Endothelial cell of umbilical vein (primary cell): ENCODE results near the gene PKD2L2. TPM values are rescaled to one million over a fixed set of nuclear protein-coding genes. Genes with fewer than 3 reads are reported as not detected.
"Not testable (repeated sequence)": the region's sequence is repeated elsewhere in the genome, so short reads cannot be mapped to it uniquely, and the experiment has no call there.

ENCODE experiments used
- BruUV-seq: library from RNA; stranded (reverse); fragments of 400-500 nt; replicated peaks from 2 replicates; lab custom pipeline; 2021; lab: Mats Ljungman, UMichigan
- CTCF ChIA-PET: fragments of 300-600, 350-600 bp; sonication (Branson Sonifier 250); formaldehyde crosslinking; loops from one replicate; lab custom pipeline; 2021; ENCODE audit warnings: antibody characterized with exemption, inconsistent platforms; lab: Charles Lee
- POLR2A ChIA-PET: fragments of 300-600, 350-600 bp; sonication (Branson Sonifier 250); formaldehyde crosslinking; loops from one replicate; lab custom pipeline; 2021; ENCODE audit warnings: antibody characterized with exemption, inconsistent platforms; lab: Charles Lee
- DNase-seq: peaks from one replicate; pipeline ENCODE4 v3.0.0-alpha.2; 2011; ENCODE audit warnings: low read depth, low spot score
- FAIRE-seq: peaks from 2 replicates; lab custom pipeline; 2011; peaks lifted over from hg19 to GRCh38; lab: Jason Lieb, UNC
- H2AFZ ChIP-seq: 2 replicates; pipeline ENCODE4 v1.6.0; 2012; ENCODE audit warnings: low read depth, low read length, control low read depth, inconsistent platforms
- H3K27ac ChIP-seq: 2 replicates; pipeline ENCODE4 v1.5.1; 2011; ENCODE audit warnings: low read depth, mild to moderate bottlenecking, control low read depth, low read length, moderate library complexity; ENCODE audit not compliant: insufficient read depth
- H3K27me3 ChIP-seq, 2 experiments: 2 replicates each; pipeline versions ENCODE4 v1.6.0 to v1.6.1; 2011; ENCODE audit warnings: low read length in 2 of 2, mixed read lengths in 1 of 2; ENCODE audit not compliant: control insufficient read depth in 2 of 2, insufficient read depth in 2 of 2
- H3K36me3 ChIP-seq, 2 experiments: 2 replicates in 1 of 2; 3 replicates in 1 of 2; pipeline ENCODE4 v1.5.1; 2011; ENCODE audit warnings: low read length in 2 of 2, mild to moderate bottlenecking in 1 of 2, moderate library complexity in 1 of 2; ENCODE audit not compliant: control insufficient read depth in 2 of 2, insufficient read depth in 2 of 2; ENCODE audit errors: extremely low read depth in 1 of 2
- H3K4me1 ChIP-seq: 3 replicates; pipeline ENCODE4 v1.5.1; 2011; ENCODE audit warnings: mild to moderate bottlenecking, low read length; ENCODE audit not compliant: control insufficient read depth, insufficient read depth; ENCODE audit errors: extremely low read depth
- H3K4me2 ChIP-seq: 2 replicates; pipeline ENCODE4 v1.6.1; 2011; ENCODE audit warnings: low read length, control low read depth, mixed read lengths; ENCODE audit not compliant: insufficient read depth
- H3K4me3 ChIP-seq, 3 experiments: fragments of 200-600 bp in 1 of 3; sonication (generic), shearing (Covaris generic) in 1 of 3; replicated peaks in 1 of 3; 2 replicates each; pipeline ENCODE4 v1.5.1; 2011 to 2016; ENCODE audit warnings: control low read depth in 3 of 3, low read length in 3 of 3, mild to moderate bottlenecking in 2 of 3, inconsistent platforms in 1 of 3, low read depth in 1 of 3, moderate library complexity in 1 of 3; ENCODE audit not compliant: insufficient read depth in 1 of 3
- H3K79me2 ChIP-seq: 2 replicates; pipeline ENCODE4 v1.6.0; 2012; ENCODE audit warnings: low read length, inconsistent platforms; ENCODE audit not compliant: control insufficient read depth, insufficient read depth
- H3K9ac ChIP-seq: replicated peaks from 2 replicates; pipeline ENCODE3; 2011; ENCODE audit warnings: low read length, control low read depth; ENCODE audit not compliant: insufficient read depth; ENCODE audit errors: extremely low read depth
- H3K9me1 ChIP-seq: replicated peaks from 3 replicates; pipeline ENCODE4 v1.6.0; 2011; ENCODE audit warnings: mild to moderate bottlenecking, low read length; ENCODE audit not compliant: control insufficient read depth, insufficient read depth; ENCODE audit errors: extremely low read depth
- H3K9me3 ChIP-seq: replicated peaks from 2 replicates; pipeline ENCODE4 v1.5.1; 2012; ENCODE audit warnings: low read length, inconsistent platforms; ENCODE audit not compliant: control insufficient read depth, insufficient read depth
- H4K20me1 ChIP-seq: replicated peaks from 2 replicates; pipeline ENCODE3; 2011; ENCODE audit warnings: mild to moderate bottlenecking, low read length; ENCODE audit not compliant: control insufficient read depth, insufficient read depth; ENCODE audit errors: extremely low read depth
- EZH2 ChIP-seq: IDR thresholded peaks from 2 replicates; pipeline ENCODE4 v1.6.1; 2012; ENCODE audit warnings: borderline replicate concordance, low read depth, mild to moderate bottlenecking, moderate library complexity, low read length, inconsistent platforms; ENCODE audit not compliant: severe bottlenecking
- FOS ChIP-seq: IDR thresholded peaks from 2 replicates; pipeline ENCODE4 v1.6.1; 2011; ENCODE audit warnings: mild to moderate bottlenecking, low read length, moderate library complexity, borderline replicate concordance; ENCODE audit not compliant: insufficient read depth
- GATA2 ChIP-seq: IDR thresholded peaks from 2 replicates; pipeline ENCODE4 v1.7.0; 2011; ENCODE audit warnings: low read depth, mild to moderate bottlenecking, moderate library complexity, mixed read lengths, low read length; ENCODE audit not compliant: insufficient read length, insufficient read depth
- JUN ChIP-seq: IDR thresholded peaks from 2 replicates; pipeline ENCODE4 v1.6.1; 2011; ENCODE audit warnings: borderline replicate concordance, low read depth; ENCODE audit not compliant: insufficient read length, insufficient read depth
- MYC ChIP-seq: IDR thresholded peaks from one replicate; pipeline ENCODE4 v1.6.1; 2011; ENCODE audit warnings: mild to moderate bottlenecking, low read depth, low read length
- POLR2A ChIP-seq: IDR thresholded peaks from 2 replicates; pipeline ENCODE4 v1.6.1; 2012; ENCODE audit warnings: low read depth, mild to moderate bottlenecking, control low read depth, low read length
- POLR2AphosphoS5 ChIP-seq: IDR thresholded peaks from 2 replicates; pipeline ENCODE4 v1.6.1; 2012; ENCODE audit warnings: low read depth, mild to moderate bottlenecking, control low read depth, low read length, moderate library complexity; ENCODE audit not compliant: insufficient read depth
- dilution Hi-C: fragments of 300-500 bp; cut with MboI; formaldehyde crosslinking; loops from one replicate; pipeline ENCODE4 v1.15.0; 2019; ENCODE audit warnings: low sequenced_read_pairs; ENCODE audit not compliant: extremely low pct_ligation_motif_present
- intact Hi-C: fragments of 100-400 bp; cut with micrococcal nuclease; formaldehyde crosslinking; loops from one replicate; pipeline ENCODE4 v1.10.0; 2022
- polyA plus RNA-seq, 4 experiments: library from polyadenylated mRNA; depleted of rRNA in 3 of 4; stranded (reverse) in 3 of 4; unstranded in 1 of 4; fragments of >200 nt; gene quantifications; 2 replicates each; pipeline versions ENCODE4 v1.2.1 to v1.2.3, GENCODE V29; 2011 to 2012; ENCODE audit warnings: missing spikeins in 1 of 4
- total RNA-seq: library from RNA; stranded (reverse); gene quantifications from 2 replicates; pipeline ENCODE4 v1.2.3, GENCODE V29; 2021
- TF ChIP-seq, protein P1 (sequence below): IDR thresholded peaks from 2 replicates; pipeline ENCODE4 v1.6.1; 2011; ENCODE audit not compliant: insufficient read depth, insufficient read length
- TF ChIP-seq, protein P2 (sequence below), 2 donors: IDR thresholded peaks; 1 replicate in 1 of 2; 2 replicates in 1 of 2; pipeline ENCODE4 v1.5.1; 2011; ENCODE audit warnings: low read length in 2 of 2, mild to moderate bottlenecking in 2 of 2, moderate library complexity in 2 of 2, control low read depth in 1 of 2, inconsistent platforms in 1 of 2, low read depth in 1 of 2; ENCODE audit not compliant: insufficient read depth in 1 of 2; ENCODE audit errors: extremely low read depth in 1 of 2

Gene PKD2L2
- total and polyA plus RNA-seq, 2 donors (not counting 3 experiments of a cell fraction or from before 2014, with no cell fraction given), result not detected

DNA sequence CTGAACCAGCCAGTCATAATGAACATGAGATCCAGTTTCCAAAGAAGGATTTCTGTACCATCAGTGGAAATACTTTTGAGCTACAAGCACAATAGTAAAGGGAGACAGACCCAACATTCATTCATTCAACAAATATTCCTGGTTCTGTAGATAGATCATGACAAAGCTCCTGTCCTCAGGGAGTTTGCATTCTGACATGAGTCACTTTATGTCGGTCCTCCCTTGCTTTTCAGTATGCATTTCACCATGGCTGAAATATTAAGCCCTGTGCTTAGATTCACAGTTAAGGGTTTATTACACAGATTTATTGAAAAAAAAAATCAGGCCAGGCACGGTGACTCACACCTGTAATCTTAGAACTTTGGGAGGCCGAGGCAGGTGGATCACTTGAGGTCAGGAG, 27.0 kb upstream of the PKD2L2 start:
- H3K4me2 ChIP-seq, result no peak overlapping the region
- dilution Hi-C loops, result no loop called here
- H2AFZ ChIP-seq, result no peak overlapping the region
- no peaks in the 10 kb centered on the region for H3K36me3 ChIP-seq
- no TSS peak for BruUV-seq
- H3K27me3 ChIP-seq, result peaks cover 5% of the 10 kb centered on the region in 2 experiments
- CTCF ChIA-PET, result interaction anchor here (1.4 kb wide), 1 partner anchor 8 kb away, joined by 3 read pairs; no protein-coding TSS in a partner anchor
- H3K27ac ChIP-seq, result no peak overlapping the region
- TF ChIP-seq POLR2AphosphoS5 (no peak), MYC (no peak), GATA2 (no peak), EZH2 (no peak), POLR2A (no peak), FOS (no peak), JUN (no peak)
- TF ChIP-seq, protein P1, sequence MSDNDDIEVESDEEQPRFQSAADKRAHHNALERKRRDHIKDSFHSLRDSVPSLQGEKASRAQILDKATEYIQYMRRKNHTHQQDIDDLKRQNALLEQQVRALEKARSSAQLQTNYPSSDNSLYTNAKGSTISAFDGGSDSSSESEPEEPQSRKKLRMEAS, result no peak
- TF ChIP-seq, protein P2, sequence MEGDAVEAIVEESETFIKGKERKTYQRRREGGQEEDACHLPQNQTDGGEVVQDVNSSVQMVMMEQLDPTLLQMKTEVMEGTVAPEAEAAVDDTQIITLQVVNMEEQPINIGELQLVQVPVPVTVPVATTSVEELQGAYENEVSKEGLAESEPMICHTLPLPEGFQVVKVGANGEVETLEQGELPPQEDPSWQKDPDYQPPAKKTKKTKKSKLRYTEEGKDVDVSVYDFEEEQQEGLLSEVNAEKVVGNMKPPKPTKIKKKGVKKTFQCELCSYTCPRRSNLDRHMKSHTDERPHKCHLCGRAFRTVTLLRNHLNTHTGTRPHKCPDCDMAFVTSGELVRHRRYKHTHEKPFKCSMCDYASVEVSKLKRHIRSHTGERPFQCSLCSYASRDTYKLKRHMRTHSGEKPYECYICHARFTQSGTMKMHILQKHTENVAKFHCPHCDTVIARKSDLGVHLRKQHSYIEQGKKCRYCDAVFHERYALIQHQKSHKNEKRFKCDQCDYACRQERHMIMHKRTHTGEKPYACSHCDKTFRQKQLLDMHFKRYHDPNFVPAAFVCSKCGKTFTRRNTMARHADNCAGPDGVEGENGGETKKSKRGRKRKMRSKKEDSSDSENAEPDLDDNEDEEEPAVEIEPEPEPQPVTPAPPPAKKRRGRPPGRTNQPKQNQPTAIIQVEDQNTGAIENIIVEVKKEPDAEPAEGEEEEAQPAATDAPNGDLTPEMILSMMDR (IDR thresholded peaks at IDR 0.05; ENCODE audit: extremely low read depth in 1 of 2, insufficient read depth in 1 of 2, low read depth in 1 of 2, low read length in 2 of 2), result no peak
- H3K4me1 ChIP-seq, result no peaks in the 10 kb centered on the region
- no peaks in the 10 kb centered on the region for H4K20me1 ChIP-seq
- no peaks in the 10 kb centered on the region for H3K9me3 ChIP-seq
- DNase-seq, result no peak
- no peak overlapping the region for H3K9ac ChIP-seq
- intact Hi-C loops, result no loop called here
- no peaks in the 10 kb centered on the region for H3K79me2 ChIP-seq
- no peaks in the 10 kb centered on the region for H3K9me1 ChIP-seq
- no peak overlapping the region for H3K4me3 ChIP-seq
- no peak for FAIRE-seq
- POLR2A ChIA-PET, result no interaction called here

DNA sequence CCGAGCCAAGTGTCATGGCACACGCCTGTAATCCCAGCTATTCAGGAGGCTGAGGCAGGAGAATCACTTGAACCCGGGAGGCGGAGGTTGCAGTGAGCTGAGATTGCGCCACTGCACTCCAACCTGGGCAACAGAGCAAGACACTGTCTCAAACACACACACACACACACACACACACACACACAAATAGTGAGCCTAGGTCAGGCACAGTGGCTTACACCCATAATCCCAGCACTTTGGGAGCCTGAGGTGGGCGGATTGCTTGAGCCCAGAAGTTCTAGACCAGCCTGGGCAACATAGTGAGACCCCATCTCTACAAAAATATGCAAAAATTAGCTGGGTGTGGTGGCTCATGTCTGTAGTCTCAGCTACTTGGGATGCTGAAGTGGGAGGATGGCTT, 25.6 kb upstream of the PKD2L2 start:
- H3K79me2 ChIP-seq, H3K4me2 ChIP-seq, H3K9me3 ChIP-seq, H3K4me3 ChIP-seq, H2AFZ ChIP-seq, H3K36me3 ChIP-seq, FAIRE-seq, BruUV-seq, H3K27ac ChIP-seq, H3K9me1 ChIP-seq, dilution Hi-C loops, H3K4me1 ChIP-seq, DNase-seq, POLR2A ChIA-PET, H3K27me3 ChIP-seq, H4K20me1 ChIP-seq, H3K9ac ChIP-seq, intact Hi-C loops: not testable (repeated sequence)
- CTCF ChIA-PET, result interaction anchor here (1.2 kb wide), 1 partner anchor 84 kb away, joined by 4 read pairs; no protein-coding TSS in a partner anchor
